Loucy (cell line): ENCODE results near the gene RORB.

Source experiments
- H2AFZ ChIP-seq: fragments of 200-600 bp; sonication (generic); 2 replicates; pipeline ENCODE4 v1.6.0; 2016; ENCODE audit warnings: antibody characterized with exemption, mild to moderate bottlenecking, low read length, moderate library complexity
- H3F3A ChIP-seq: fragments of 200-600 bp; 2 replicates; pipeline ENCODE4 v1.6.0; 2016; ENCODE audit warnings: antibody characterized with exemption, low read depth, mild to moderate bottlenecking
- H3K27me3 ChIP-seq: fragments of 200-600 bp; sonication (generic); 2 replicates; pipeline ENCODE4 v1.6.1; 2014; ENCODE audit warnings: low read length, mild to moderate bottlenecking; ENCODE audit not compliant: insufficient read depth, poor library complexity, severe bottlenecking
- H3K36me3 ChIP-seq: fragments of 200-600 bp; sonication (generic); 2 replicates; pipeline ENCODE4 v1.6.1; 2016; ENCODE audit warnings: low read length; ENCODE audit not compliant: insufficient read depth
- H3K4me1 ChIP-seq: fragments of 200-600 bp; sonication (generic); 2 replicates; pipeline ENCODE4 v1.5.1; 2014; ENCODE audit warnings: low read length, mild to moderate bottlenecking; ENCODE audit not compliant: insufficient read depth, poor library complexity, severe bottlenecking
- H3K4me2 ChIP-seq: fragments of 200-600 bp; sonication (generic); 2 replicates; pipeline ENCODE4 v1.6.0; 2014; ENCODE audit warnings: antibody characterized with exemption, low read length, low read depth, mild to moderate bottlenecking; ENCODE audit not compliant: poor library complexity, severe bottlenecking
- H3K4me3 ChIP-seq: fragments of 200-600 bp; sonication (generic); 2 replicates; pipeline ENCODE4 v1.5.1; 2014; ENCODE audit warnings: low read length, mild to moderate bottlenecking, mixed read lengths; ENCODE audit not compliant: poor library complexity, severe bottlenecking
- H3K79me2 ChIP-seq: fragments of 200-600 bp; sonication (generic); 2 replicates; pipeline ENCODE4 v1.6.1; 2014; ENCODE audit warnings: low read length; ENCODE audit not compliant: insufficient read depth
- H3K9ac ChIP-seq: fragments of 200-600 bp; sonication (generic); 2 replicates; pipeline ENCODE4 v1.6.0; 2014; ENCODE audit warnings: mild to moderate bottlenecking, low read depth, low read length, moderate library complexity; ENCODE audit not compliant: poor library complexity, severe bottlenecking
- H3K9me2 ChIP-seq: fragments of 200-600 bp; sonication (generic); replicated peaks from 2 replicates; pipeline ENCODE4 v1.6.1; 2016; ENCODE audit warnings: low read depth, low read length, mixed read lengths
- H3K9me3 ChIP-seq: fragments of 200-600 bp; sonication (generic); 2 replicates; pipeline ENCODE4 v1.6.1; 2014; ENCODE audit warnings: mild to moderate bottlenecking, antibody characterized with exemption, low read length, low read depth; ENCODE audit not compliant: insufficient read depth
- H4K20me1 ChIP-seq: fragments of 200-600 bp; sonication (generic); 2 replicates; pipeline ENCODE4 v1.6.0; 2014; ENCODE audit warnings: antibody characterized with exemption, low read length, mild to moderate bottlenecking; ENCODE audit not compliant: insufficient read depth, poor library complexity, severe bottlenecking
- CTCF ChIP-seq: fragments of 200-600 bp; sonication (generic); conservative IDR thresholded peaks from 2 replicates; pipeline ENCODE4 v1.5.1; 2014; ENCODE audit warnings: mild to moderate bottlenecking, antibody characterized with exemption, low read length
- EZH2phosphoT487 ChIP-seq: fragments of 200-600 bp; IDR thresholded peaks from 2 replicates; pipeline ENCODE4 v1.6.1; 2018; ENCODE audit warnings: antibody characterized with exemption, mild to moderate bottlenecking, moderate library complexity, borderline replicate concordance

Gene RORB

GRCh38 chr9:74609671-74610405 is 112.7 kb downstream of the RORB start:
- no peaks in the 10 kb centered on the region for H3F3A ChIP-seq
- no peaks in the 10 kb centered on the region for H3K9me3 ChIP-seq
- H3K4me3 ChIP-seq: no peak overlapping the region
- no peaks in the 10 kb centered on the region for H4K20me1 ChIP-seq
- no peaks in the 10 kb centered on the region for H3K9me2 ChIP-seq
- no peaks in the 10 kb centered on the region for H3K27me3 ChIP-seq
- no peaks in the 10 kb centered on the region for H3K79me2 ChIP-seq
- no peaks in the 10 kb centered on the region for H3K36me3 ChIP-seq
- no peaks in the 10 kb centered on the region for H3K4me1 ChIP-seq
- no peak overlapping the region for H3K9ac ChIP-seq
- H2AFZ ChIP-seq: no peak overlapping the region
- TF ChIP-seq EZH2phosphoT487 (no peak), CTCF (peak; percentile 29; the same call in 1 of the 2 replicates)
- H3K4me2 ChIP-seq: no peak overlapping the region

DNA sequence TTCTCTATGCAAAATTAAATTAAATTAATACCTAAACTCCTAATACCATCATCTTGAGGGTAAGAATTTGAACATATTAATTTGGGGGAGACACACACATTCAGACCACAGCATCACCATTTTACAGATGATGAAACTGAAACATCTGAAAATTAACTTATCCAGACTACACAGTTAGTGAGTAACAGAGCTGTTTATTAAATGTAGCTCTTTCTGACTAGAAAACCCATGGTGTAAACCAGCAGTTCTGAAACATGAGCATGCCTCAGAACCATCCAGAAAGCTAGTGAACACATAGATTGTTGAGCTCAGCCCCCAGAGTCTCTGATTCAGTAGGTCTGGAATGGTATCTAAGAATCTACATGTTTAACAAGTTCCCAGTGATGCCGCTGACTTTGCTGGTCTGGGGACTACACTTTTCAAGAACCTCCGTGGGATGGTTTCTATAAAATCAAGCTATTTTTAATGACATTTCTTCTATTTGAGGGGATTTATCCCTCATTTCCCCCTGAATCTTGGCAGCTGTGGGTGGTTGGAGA is 113.5 kb downstream of the RORB start:
- H3K27me3 ChIP-seq: no peaks in the 10 kb centered on the region
- no peaks in the 10 kb centered on the region for H3K4me1 ChIP-seq
- no peaks in the 10 kb centered on the region for H3K9me2 ChIP-seq
- H3K36me3 ChIP-seq: no peaks in the 10 kb centered on the region
- H3K9me3 ChIP-seq: no peaks in the 10 kb centered on the region
- no peaks in the 10 kb centered on the region for H3K79me2 ChIP-seq
- no peak overlapping the region for H3K4me2 ChIP-seq
- H3K4me3 ChIP-seq: no peak overlapping the region
- TF ChIP-seq EZH2phosphoT487 (no peak), CTCF (no peak)
- H2AFZ ChIP-seq: no peak overlapping the region
- H4K20me1 ChIP-seq: no peaks in the 10 kb centered on the region
- no peak overlapping the region for H3K9ac ChIP-seq
- no peaks in the 10 kb centered on the region for H3F3A ChIP-seq

DNA sequence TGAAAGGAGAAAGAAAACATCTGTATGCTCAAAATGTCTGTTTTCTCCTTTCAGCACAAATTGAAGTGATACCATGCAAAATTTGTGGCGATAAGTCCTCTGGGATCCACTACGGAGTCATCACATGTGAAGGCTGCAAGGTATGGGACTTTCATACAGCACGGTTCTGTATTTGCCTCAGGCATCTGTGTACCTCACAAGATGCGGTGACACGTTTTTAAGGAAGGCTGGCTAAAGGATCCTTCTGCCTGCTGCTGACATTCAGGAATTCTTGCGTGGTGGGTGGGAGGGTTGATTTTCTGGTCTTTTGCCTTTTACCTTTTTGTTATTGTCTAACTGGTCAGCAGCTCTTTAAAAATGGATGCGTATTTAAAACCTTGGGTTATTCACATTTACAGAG is 133.1 kb downstream of the RORB start:
- Histone ChIP-seq H3F3A (no peaks in the 10 kb centered on the region), H3K4me2 (no peak overlapping the region), H3K4me3 (no peak overlapping the region), H3K9ac (no peak overlapping the region), H3K27me3 (no peaks in the 10 kb centered on the region), H3K79me2 (no peaks in the 10 kb centered on the region), H4K20me1 (no peaks in the 10 kb centered on the region), H3K9me3 (no peaks in the 10 kb centered on the region), H2AFZ (no peak overlapping the region), H3K9me2 (no peaks in the 10 kb centered on the region), H3K36me3 (no peaks in the 10 kb centered on the region), H3K4me1 (no peaks in the 10 kb centered on the region)
- no peak for TF ChIP-seq EZH2phosphoT487
- TF ChIP-seq CTCF: no peak
